IMR-90 (cell line): Measurements from ENCODE around the gene SPATA46. TPM values are rescaled to one million over a fixed set of nuclear protein-coding genes. Genes with fewer than 3 reads are reported as not detected.

ENCODE experiments used
- ATAC-seq: fragments of 200-7000 bp; cut with Tn5 transposase; 2 replicates; pipeline ENCODE4 v1.9.1; 2020; ENCODE audit warnings: low read depth, mild to moderate bottlenecking, moderate library complexity
- BruUV-seq: library from RNA; stranded (reverse); fragments of 400-500 nt; replicated peaks from 2 replicates; lab custom pipeline; 2021; lab: Mats Ljungman, UMichigan
- CTCF ChIA-PET: fragments of 300-600 bp; formaldehyde crosslinking; extraction: SDS; loops from one replicate; lab custom pipeline; 2021; ENCODE audit warnings: antibody characterized with exemption; lab: Yijun Ruan, JAX
- POLR2A ChIA-PET: fragments of 300-600 bp; sonication (Branson Sonifier 250); formaldehyde crosslinking; loops from one replicate; lab custom pipeline; 2022; ENCODE audit warnings: antibody characterized with exemption; ENCODE audit not compliant: unreplicated experiment; lab: Charles Lee
- DNase-seq: peaks from one replicate; pipeline ENCODE4 v3.0.0; 2013
- H2AFZ ChIP-seq: replicated peaks from 2 replicates; pipeline ENCODE3; 2013; ENCODE audit warnings: low read length, mild to moderate bottlenecking; ENCODE audit not compliant: poor library complexity
- H2AK5ac ChIP-seq: 2 replicates; pipeline ENCODE4 v1.6.1; 2013; ENCODE audit warnings: low read depth, low read length, inconsistent platforms
- H2AK9ac ChIP-seq: replicated peaks from 2 replicates; pipeline ENCODE3; 2013; ENCODE audit warnings: mild to moderate bottlenecking, low read depth, low read length, moderate library complexity; ENCODE audit not compliant: poor library complexity
- H2BK120ac ChIP-seq: 2 replicates; pipeline ENCODE4 v1.6.1; 2013; ENCODE audit warnings: low read depth, low read length, inconsistent platforms
- H2BK15ac ChIP-seq: 3 replicates; pipeline ENCODE4 v1.6.1; 2013; ENCODE audit warnings: low read depth, low read length, inconsistent platforms
- H2BK20ac ChIP-seq: 2 replicates; pipeline ENCODE4 v1.6.1; 2013; ENCODE audit warnings: low read depth, mild to moderate bottlenecking, inconsistent platforms, low read length, moderate library complexity
- H2BK5ac ChIP-seq: 2 replicates; pipeline ENCODE4 v1.6.1; 2013; ENCODE audit warnings: mild to moderate bottlenecking, low read depth, low read length, inconsistent platforms; ENCODE audit not compliant: poor library complexity, severe bottlenecking
- H3K14ac ChIP-seq: replicated peaks from 2 replicates; pipeline ENCODE4 v1.6.1; 2013; ENCODE audit warnings: low read depth, low read length, inconsistent platforms
- H3K18ac ChIP-seq: 2 replicates; pipeline ENCODE4 v1.6.1; 2013; ENCODE audit warnings: low read depth, low read length, control low read depth
- H3K23ac ChIP-seq: 2 replicates; pipeline ENCODE4 v1.6.1; 2013; ENCODE audit warnings: low read depth, low read length, inconsistent platforms
- H3K27ac ChIP-seq: 2 replicates; pipeline ENCODE4 v1.5.1; 2013; ENCODE audit warnings: mild to moderate bottlenecking, control low read depth, low read length; ENCODE audit not compliant: insufficient read depth
- H3K27me3 ChIP-seq: 2 replicates; pipeline ENCODE4 v1.6.1; 2013; ENCODE audit warnings: low read length; ENCODE audit not compliant: control insufficient read depth, insufficient read depth
- H3K36me3 ChIP-seq: 2 replicates; pipeline ENCODE4 v1.6.1; 2013; ENCODE audit warnings: low read length, mixed read lengths; ENCODE audit not compliant: control insufficient read depth, insufficient read depth
- H3K4ac ChIP-seq: 2 replicates; pipeline ENCODE4 v1.6.1; 2013; ENCODE audit warnings: low read depth, low read length, inconsistent platforms
- H3K4me1 ChIP-seq: 2 replicates; pipeline ENCODE4 v1.6.1; 2013; ENCODE audit warnings: low read length, mixed read lengths; ENCODE audit not compliant: control insufficient read depth, insufficient read depth
- H3K4me2 ChIP-seq: 2 replicates; pipeline ENCODE4 v1.6.1; 2013; ENCODE audit warnings: low read depth, mild to moderate bottlenecking, control low read depth, low read length, moderate library complexity
- H3K4me3 ChIP-seq: 2 replicates; pipeline ENCODE4 v1.5.1; 2013; ENCODE audit warnings: low read depth, mild to moderate bottlenecking, control low read depth, low read length, moderate library complexity; ENCODE audit not compliant: insufficient read depth
- H3K56ac ChIP-seq: 2 replicates; pipeline ENCODE4 v1.6.1; 2013; ENCODE audit warnings: low read length, inconsistent platforms; ENCODE audit not compliant: insufficient read depth; ENCODE audit errors: extremely low read depth
- H3K79me1 ChIP-seq, 2 experiments: 2 replicates each; pipeline ENCODE4 v1.6.1; 2013; ENCODE audit warnings: low read length in 2 of 2, inconsistent platforms in 1 of 2, low read depth in 1 of 2
- H3K9ac ChIP-seq: 2 replicates; pipeline ENCODE4 v1.6.1; 2013; ENCODE audit warnings: low read depth, low read length, control low read depth
- H3K9me1 ChIP-seq: 2 replicates; pipeline ENCODE4 v1.6.1; 2013; ENCODE audit warnings: low read length, inconsistent platforms; ENCODE audit not compliant: insufficient read depth
- H3K9me3 ChIP-seq: 2 replicates; pipeline ENCODE4 v1.6.1; 2013; ENCODE audit warnings: low read length; ENCODE audit not compliant: control insufficient read depth, insufficient read depth
- H4K20me1 ChIP-seq: 2 replicates; pipeline ENCODE4 v1.6.1; 2013; ENCODE audit warnings: low read length, inconsistent platforms; ENCODE audit not compliant: insufficient read depth
- H4K5ac ChIP-seq: 2 replicates; pipeline ENCODE4 v1.6.1; 2013; ENCODE audit warnings: mild to moderate bottlenecking, low read depth, low read length, control low read depth
- H4K8ac ChIP-seq, 2 experiments: 2 replicates each; pipeline ENCODE4 v1.6.1; 2013; ENCODE audit warnings: low read depth in 2 of 2, low read length in 2 of 2, control low read depth in 1 of 2, inconsistent platforms in 1 of 2
- H4K91ac ChIP-seq: 2 replicates; pipeline ENCODE4 v1.6.1; 2013; ENCODE audit warnings: low read depth, low read length, inconsistent platforms; ENCODE audit not compliant: insufficient read depth
- BHLHE40 ChIP-seq: fragments of 150-350 bp; IDR thresholded peaks from 2 replicates; pipeline ENCODE4 v1.6.1; 2016; ENCODE audit warnings: mild to moderate bottlenecking, low read depth, low read length
- CEBPB ChIP-seq: IDR thresholded peaks from 2 replicates; pipeline ENCODE4 v1.6.1; 2012; ENCODE audit warnings: low read depth, low read length, improper control_type of control experiment
- CHD1 ChIP-seq: IDR thresholded peaks from 2 replicates; pipeline ENCODE4 v1.6.1; 2012; ENCODE audit warnings: low read depth, low read length, improper control_type of control experiment
- ELK1 ChIP-seq: fragments of 150-350 bp; IDR thresholded peaks from 2 replicates; pipeline ENCODE4 v1.6.1; 2016; ENCODE audit warnings: low read depth, mild to moderate bottlenecking, low read length, moderate library complexity, borderline replicate concordance
- FOS ChIP-seq: fragments of 150-350 bp; IDR thresholded peaks from 2 replicates; pipeline ENCODE4 v1.6.1; 2016; ENCODE audit warnings: low read depth, low read length
- POLR2A ChIP-seq: IDR thresholded peaks from 2 replicates; pipeline ENCODE4 v1.6.1; 2012; ENCODE audit warnings: mild to moderate bottlenecking, low read depth, low read length
- WGBS, 2 experiments: methylation state at CpG; one replicate each; pipeline versions ENCODE4 v1.1.5 to v1.1.7; 2013; ENCODE audit warnings: missing lambda C conversion rate in 2 of 2; ENCODE audit not compliant: insufficient read length in 1 of 2; ENCODE audit errors: extremely low coverage in 2 of 2; 5-methylcytosine and 5-hydroxymethylcytosine counted together
- dilution Hi-C: fragments of 300-500 bp; cut with HindIII; formaldehyde crosslinking; loops from one replicate; pipeline ENCODE4 v1.14.3; 2018; ENCODE audit warnings: low sequenced_read_pairs; ENCODE audit not compliant: unreplicated experiment
- in situ Hi-C: fragments of 300-500 bp; cut with MboI; formaldehyde crosslinking; loops from 3 replicates; pipeline ENCODE4 v1.14.3; 2019; ENCODE audit warnings: low sequenced_read_pairs, inconsistent platforms, mixed read lengths
- intact Hi-C: fragments of 100-400 bp; cut with micrococcal nuclease; formaldehyde crosslinking; loops from 2 replicates; pipeline ENCODE4 v1.10.0; 2022
- polyA plus RNA-seq, 3 experiments: library from polyadenylated mRNA; depleted of rRNA; stranded (reverse); fragments of >200 nt; gene quantifications; 2 replicates each; pipeline ENCODE4 v1.2.3, GENCODE V29; 2012; ENCODE audit warnings: low replicate concordance in 1 of 3
- total RNA-seq: library from RNA; depleted of rRNA; stranded (reverse); fragments of >200 nt; gene quantifications from 2 replicates; pipeline ENCODE4 v1.2.3, GENCODE V29; 2012

SPATA46 gene
- total and polyA plus RNA-seq, 2 of the 4 experiments (the other 2 are of a cell fraction): not detected

GRCh38 chr1:162349635-162350330 is 26.9 kb downstream of the SPATA46 start:
- no peaks in the 10 kb centered on the region for H3K27me3 ChIP-seq
- H3K4me3 ChIP-seq: no peak overlapping the region
- H2AFZ ChIP-seq: peak overlapping the region; percentile 0
- peak overlapping the region; percentile 22 for H3K4ac ChIP-seq
- no peaks in the 10 kb centered on the region for H3K36me3 ChIP-seq
- CTCF ChIA-PET: interaction anchor here (0.8 to 1.2 kb wide), 2 partner anchors 42 to 486 kb away, joined by 3 to 4 read pairs; no protein-coding TSS in a partner anchor
- peak overlapping the region; percentile 8; the same call in 1 of the 2 replicates for H3K18ac ChIP-seq
- TF ChIP-seq CHD1 (no peak), BHLHE40 (peak; percentile 93), FOS (peak; percentile 45; the same call in 1 of the 2 replicates), ELK1 (no peak), POLR2A (no peak), CEBPB (peak; percentile 43; the same call in 1 of the 2 replicates)
- peak overlapping the region; percentile 82 for H2BK120ac ChIP-seq
- no peaks in the 10 kb centered on the region for H3K79me1 ChIP-seq
- DNase-seq (peak; percentile 77), ATAC-seq (peak; percentile 84)
- POLR2A ChIA-PET: no interaction called here
- peak overlapping the region; percentile 70 for H2BK20ac ChIP-seq
- peak overlapping the region; percentile 28; the same call in 1 of the 2 replicates for H3K4me2 ChIP-seq
- H3K9me1 ChIP-seq: peaks cover 5% of the 10 kb centered on the region
- H2BK15ac ChIP-seq: peak overlapping the region; percentile 18; the same call in 1 of the 3 replicates
- WGBS, 2 experiments: 40% methylated on average over 2 of the region's 11 CpGs; no CpG with 5 or more reads in 1 of the 2 experiments
- 0 out of 2 replicates have a peak, but pooled peaks cover 4% of the 10 kb centered on the region for H3K4me1 ChIP-seq
- H4K5ac ChIP-seq: no peak overlapping the region; the same call in 1 of the 2 replicates
- H4K91ac ChIP-seq: peak overlapping the region; percentile 22
- in situ Hi-C loops (no loop called here), intact Hi-C loops (no loop called here), dilution Hi-C loops (no loop called here)
- H2AK5ac ChIP-seq: peak overlapping the region; percentile 35; the same call in 1 of the 2 replicates
- H4K20me1 ChIP-seq: no peaks in the 10 kb centered on the region
- peak overlapping the region in 1 of 2 experiments; percentile 2; a peak in 1 of 4 replicates for H4K8ac ChIP-seq
- no peaks in the 10 kb centered on the region for H3K9me3 ChIP-seq
- peak overlapping the region; percentile 50 for H3K23ac ChIP-seq
- H2AK9ac ChIP-seq: peak overlapping the region; percentile 4
- H3K14ac ChIP-seq: peak overlapping the region; percentile 36; the same call in 1 of the 2 replicates
- peak overlapping the region; percentile 61 for H2BK5ac ChIP-seq
- BruUV-seq: no TSS peak
- no peak overlapping the region for H3K9ac ChIP-seq
- no peak overlapping the region for H3K56ac ChIP-seq
- peak overlapping the region; percentile 19; the same call in 1 of the 2 replicates for H3K27ac ChIP-seq
